Measurements from ENCODE around the gene CTNNA2. TPM values are rescaled to one million over a fixed set of nuclear protein-coding genes. Genes with fewer than 3 reads are reported as not detected.

Gene CTNNA2
- polyA plus RNA-seq, 1 of the 3 experiments (the other 2 are of a cell fraction) = 0.30 TPM

DNA sequence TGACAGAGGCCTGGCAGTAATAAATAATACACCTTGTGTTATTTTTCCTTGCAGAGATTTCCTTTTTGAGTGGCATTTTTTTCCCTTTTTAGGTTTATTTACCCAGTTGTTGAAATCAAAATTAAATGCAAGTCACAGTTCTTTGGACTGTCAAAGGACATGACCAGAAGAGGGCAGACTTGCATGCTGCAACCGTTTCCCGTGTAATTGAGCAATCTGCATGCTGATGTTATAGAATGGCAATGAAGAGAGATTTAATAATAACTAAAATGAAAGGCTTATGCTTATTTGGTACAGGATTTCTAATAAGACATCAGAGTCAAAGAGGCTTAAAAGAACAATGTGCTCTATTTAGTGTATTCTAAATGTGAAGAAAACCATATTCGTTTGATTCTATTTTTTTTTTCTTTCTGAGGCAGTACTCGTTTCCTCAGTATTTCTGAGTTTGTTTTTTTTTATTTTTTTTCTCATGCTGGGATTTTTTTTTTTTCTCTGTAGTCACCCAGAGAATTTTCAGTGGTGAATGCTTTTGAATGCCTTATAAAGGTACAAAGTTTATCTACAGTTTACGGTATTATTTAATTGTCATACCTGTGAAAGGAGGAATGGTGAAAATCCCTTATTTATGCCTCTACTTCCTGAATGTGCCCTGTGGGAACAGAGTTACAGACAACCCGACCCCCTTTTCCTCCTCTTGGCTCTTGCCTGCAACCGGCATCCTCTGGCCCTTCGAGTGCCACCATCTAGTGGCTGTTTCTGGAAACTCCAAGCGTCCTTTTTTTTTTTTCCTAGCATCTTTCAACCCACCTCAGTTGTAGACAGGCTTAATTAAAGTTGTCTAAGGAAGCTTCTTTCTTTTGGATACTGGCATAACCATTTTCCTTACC lies 423.2 kb downstream of the CTNNA2 start:
- H3K27me3 ChIP-seq (ENCODE audit: insufficient read depth) = no peaks in the 10 kb centered on the region
- no peak overlapping the region for H2AFZ ChIP-seq (ENCODE audit: low read depth)
- H3K9ac ChIP-seq = no peak overlapping the region
- peak overlapping the region in 1 of 2 experiments; percentile 39; a peak in 2 of 4 replicates for H3K27ac ChIP-seq (ENCODE audit: low read depth in 2 of 2, low read length in 1 of 2)
- H3K36me3 ChIP-seq (replicated peaks in 1 of 2; ENCODE audit: control insufficient read depth in 1 of 2, insufficient read depth in 2 of 2, low read length in 1 of 2) = no peaks in the 10 kb centered on the region
- H3K9me2 ChIP-seq = no peaks in the 10 kb centered on the region
- POLR2A ChIA-PET = no interaction called here
- no peaks in the 10 kb centered on the region for H3K79me2 ChIP-seq (ENCODE audit: insufficient read depth)
- DNase-seq = peak; percentile 48
- H3K4me1 ChIP-seq (ENCODE audit: control insufficient read depth in 1 of 2, insufficient read depth in 2 of 2, low read depth in 1 of 2, low read length in 1 of 2) = peaks cover 0 to 2% of the 10 kb centered on the region in 2 experiments; a peak in 2 of 4 replicates
- whole genome bisulfite sequencing (ENCODE audit: low lambda C conversion rate) = 8% methylated on average over 9 of the region's 9 CpGs
- H3K4me2 ChIP-seq = no peak overlapping the region
- H3F3A ChIP-seq (replicated peaks; ENCODE audit: insufficient read depth) = no peaks in the 10 kb centered on the region
- no peaks in the 10 kb centered on the region for H3K9me3 ChIP-seq
- CTCF ChIA-PET = interaction anchor here (0.7 to 1.2 kb wide), 6 partner anchors 19 to 306 kb away, joined by 3 to 5 read pairs (median 3); no protein-coding TSS in a partner anchor
- no peaks in the 10 kb centered on the region for H4K20me1 ChIP-seq (ENCODE audit: insufficient read depth)
- TF ChIP-seq SMC3 (IDR thresholded peaks at IDR 0.05; ENCODE audit: low read depth, low read length) = peak; percentile 49
- TF ChIP-seq ELF1 (IDR thresholded peaks at IDR 0.05) = no peak
- TF ChIP-seq, protein P1, sequence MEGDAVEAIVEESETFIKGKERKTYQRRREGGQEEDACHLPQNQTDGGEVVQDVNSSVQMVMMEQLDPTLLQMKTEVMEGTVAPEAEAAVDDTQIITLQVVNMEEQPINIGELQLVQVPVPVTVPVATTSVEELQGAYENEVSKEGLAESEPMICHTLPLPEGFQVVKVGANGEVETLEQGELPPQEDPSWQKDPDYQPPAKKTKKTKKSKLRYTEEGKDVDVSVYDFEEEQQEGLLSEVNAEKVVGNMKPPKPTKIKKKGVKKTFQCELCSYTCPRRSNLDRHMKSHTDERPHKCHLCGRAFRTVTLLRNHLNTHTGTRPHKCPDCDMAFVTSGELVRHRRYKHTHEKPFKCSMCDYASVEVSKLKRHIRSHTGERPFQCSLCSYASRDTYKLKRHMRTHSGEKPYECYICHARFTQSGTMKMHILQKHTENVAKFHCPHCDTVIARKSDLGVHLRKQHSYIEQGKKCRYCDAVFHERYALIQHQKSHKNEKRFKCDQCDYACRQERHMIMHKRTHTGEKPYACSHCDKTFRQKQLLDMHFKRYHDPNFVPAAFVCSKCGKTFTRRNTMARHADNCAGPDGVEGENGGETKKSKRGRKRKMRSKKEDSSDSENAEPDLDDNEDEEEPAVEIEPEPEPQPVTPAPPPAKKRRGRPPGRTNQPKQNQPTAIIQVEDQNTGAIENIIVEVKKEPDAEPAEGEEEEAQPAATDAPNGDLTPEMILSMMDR (IDR thresholded peaks at IDR 0.05) = peak; percentile 76
- TF ChIP-seq NFIC (IDR thresholded peaks at IDR 0.05; ENCODE audit: borderline replicate concordance) = no peak
- 0 out of 2 replicates have a peak, but pooled peaks have one; percentile 33 for TF ChIP-seq RFX5 (IDR thresholded peaks at IDR 0.05; ENCODE audit: low read length)
- no peak for TF ChIP-seq TCF12 (IDR thresholded peaks at IDR 0.05)
- no peak for TF ChIP-seq EZH2phosphoT487 (IDR thresholded peaks at IDR 0.05; ENCODE audit: borderline replicate concordance, low read depth)
- TF ChIP-seq RAD21 (IDR thresholded peaks at IDR 0.05; ENCODE audit: low read length) = peak; percentile 86
- no peak for TF ChIP-seq RXRA (IDR thresholded peaks at IDR 0.05; ENCODE audit: borderline replicate concordance, low read depth)
- TF ChIP-seq, protein P2, sequence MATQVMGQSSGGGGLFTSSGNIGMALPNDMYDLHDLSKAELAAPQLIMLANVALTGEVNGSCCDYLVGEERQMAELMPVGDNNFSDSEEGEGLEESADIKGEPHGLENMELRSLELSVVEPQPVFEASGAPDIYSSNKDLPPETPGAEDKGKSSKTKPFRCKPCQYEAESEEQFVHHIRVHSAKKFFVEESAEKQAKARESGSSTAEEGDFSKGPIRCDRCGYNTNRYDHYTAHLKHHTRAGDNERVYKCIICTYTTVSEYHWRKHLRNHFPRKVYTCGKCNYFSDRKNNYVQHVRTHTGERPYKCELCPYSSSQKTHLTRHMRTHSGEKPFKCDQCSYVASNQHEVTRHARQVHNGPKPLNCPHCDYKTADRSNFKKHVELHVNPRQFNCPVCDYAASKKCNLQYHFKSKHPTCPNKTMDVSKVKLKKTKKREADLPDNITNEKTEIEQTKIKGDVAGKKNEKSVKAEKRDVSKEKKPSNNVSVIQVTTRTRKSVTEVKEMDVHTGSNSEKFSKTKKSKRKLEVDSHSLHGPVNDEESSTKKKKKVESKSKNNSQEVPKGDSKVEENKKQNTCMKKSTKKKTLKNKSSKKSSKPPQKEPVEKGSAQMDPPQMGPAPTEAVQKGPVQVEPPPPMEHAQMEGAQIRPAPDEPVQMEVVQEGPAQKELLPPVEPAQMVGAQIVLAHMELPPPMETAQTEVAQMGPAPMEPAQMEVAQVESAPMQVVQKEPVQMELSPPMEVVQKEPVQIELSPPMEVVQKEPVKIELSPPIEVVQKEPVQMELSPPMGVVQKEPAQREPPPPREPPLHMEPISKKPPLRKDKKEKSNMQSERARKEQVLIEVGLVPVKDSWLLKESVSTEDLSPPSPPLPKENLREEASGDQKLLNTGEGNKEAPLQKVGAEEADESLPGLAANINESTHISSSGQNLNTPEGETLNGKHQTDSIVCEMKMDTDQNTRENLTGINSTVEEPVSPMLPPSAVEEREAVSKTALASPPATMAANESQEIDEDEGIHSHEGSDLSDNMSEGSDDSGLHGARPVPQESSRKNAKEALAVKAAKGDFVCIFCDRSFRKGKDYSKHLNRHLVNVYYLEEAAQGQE (IDR thresholded peaks at IDR 0.05; ENCODE audit: low read depth, low read length) = no peak
- peak overlapping the region in 1 of 2 experiments; percentile 16; a peak in 2 of 4 replicates for H3K4me3 ChIP-seq (ENCODE audit: low read depth in 2 of 2, low read length in 1 of 2)

All from SK-N-SH (cell line).